NCI-H2227 (cell line): Measurements from ENCODE around the gene CDC42EP4.

Source experiments
- DNase-seq: peaks from one replicate; lab custom pipeline; 2025; ENCODE audit not compliant: unreplicated experiment; lab: John Stamatoyannopoulos, UW

Gene CDC42EP4

GRCh38 chr17:73311781-73312641, at the start of gene CDC42EP4:
TSS of gene CDC42EP4 (minus strand) at chr17:73312001. CDS start at chr17:73286500, 25,501 bp downstream.
- peak; percentile 92 for DNase-seq

DNA sequence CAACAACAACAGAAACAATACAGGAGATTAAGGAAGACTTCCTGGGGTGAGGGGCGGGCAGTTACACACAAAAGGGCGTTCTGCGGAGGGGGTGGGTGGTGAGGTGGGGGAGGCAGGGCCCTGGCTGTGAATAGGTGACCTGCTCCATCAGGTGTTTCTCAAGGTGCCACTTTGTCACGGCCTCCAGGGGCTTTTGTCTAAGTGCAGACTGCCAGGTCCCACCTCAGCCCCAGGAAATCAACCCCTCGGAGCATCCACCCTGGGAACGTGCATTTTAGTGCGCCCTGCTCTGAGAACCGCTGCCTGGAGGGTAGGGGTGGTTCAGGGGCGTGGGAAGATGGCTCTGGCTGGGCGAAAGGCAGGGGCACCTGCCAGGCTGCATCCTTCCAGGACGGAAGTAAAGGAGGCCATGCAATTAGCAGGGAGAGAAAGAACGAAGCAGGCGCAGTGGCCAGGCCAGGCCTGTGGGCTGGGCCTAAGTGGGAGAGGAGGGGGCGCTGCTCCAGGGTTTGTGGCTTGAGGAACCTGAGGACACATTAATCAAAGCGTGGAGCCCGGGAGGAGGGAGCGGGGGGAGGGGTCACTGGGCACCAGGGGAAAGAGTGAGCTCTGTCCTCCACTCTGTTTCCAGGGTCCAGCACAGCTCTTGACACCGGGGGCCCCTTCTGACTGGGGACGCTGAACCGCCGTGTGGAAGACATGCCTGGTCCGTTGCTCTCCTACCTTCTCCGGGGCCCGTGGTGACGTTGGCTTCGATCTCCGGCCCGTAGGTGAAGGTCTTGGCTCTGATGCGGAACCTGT, 49.4 kb upstream of the CDC42EP4 start:
- DNase-seq, result peak; percentile 50

DNA sequence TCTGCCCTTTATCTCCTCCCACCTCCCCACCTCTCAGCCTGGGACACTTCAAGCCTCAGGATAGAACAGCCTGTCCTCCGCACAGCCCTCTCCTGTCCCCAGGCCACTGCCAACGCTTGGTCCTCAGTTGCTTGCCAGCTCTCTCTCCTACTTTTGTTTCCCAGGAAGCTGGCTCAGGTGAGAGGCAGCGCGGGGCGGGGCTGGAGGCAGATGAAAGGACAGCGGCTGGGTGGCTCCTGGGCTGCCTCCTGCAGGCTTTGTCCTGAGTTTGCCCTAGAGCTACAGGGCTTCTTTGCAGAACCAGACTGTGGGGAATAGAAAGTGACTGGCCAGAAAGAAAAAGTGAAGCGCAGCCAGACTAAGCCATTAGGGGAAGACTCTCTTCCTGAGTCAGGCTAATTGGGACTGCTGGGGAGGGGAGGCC, 48.2 kb upstream of the CDC42EP4 start:
- DNase-seq, result no peak

- no peak for DNase-seq
Measured at GRCh38 chr17:73359352-73359751, 47.6 kb upstream of the CDC42EP4 start.

- DNase-seq, result no peak
Measured at GRCh38 chr17:73358668-73359067, 46.9 kb upstream of the CDC42EP4 start.

- no peak for DNase-seq
Measured at GRCh38 chr17:73357981-73358380, 46.2 kb upstream of the CDC42EP4 start.

GRCh38 chr17:73357318-73357717, 45.5 kb upstream of the CDC42EP4 start:
- no peak for DNase-seq

- DNase-seq, result no peak
Measured at GRCh38 chr17:73356561-73357170, 44.9 kb upstream of the CDC42EP4 start.

- no peak for DNase-seq
Measured at GRCh38 chr17:73354423-73355284, 42.9 kb upstream of the CDC42EP4 start.

GRCh38 chr17:73352261-73352660, 40.5 kb upstream of the CDC42EP4 start:
- no peak for DNase-seq

DNA sequence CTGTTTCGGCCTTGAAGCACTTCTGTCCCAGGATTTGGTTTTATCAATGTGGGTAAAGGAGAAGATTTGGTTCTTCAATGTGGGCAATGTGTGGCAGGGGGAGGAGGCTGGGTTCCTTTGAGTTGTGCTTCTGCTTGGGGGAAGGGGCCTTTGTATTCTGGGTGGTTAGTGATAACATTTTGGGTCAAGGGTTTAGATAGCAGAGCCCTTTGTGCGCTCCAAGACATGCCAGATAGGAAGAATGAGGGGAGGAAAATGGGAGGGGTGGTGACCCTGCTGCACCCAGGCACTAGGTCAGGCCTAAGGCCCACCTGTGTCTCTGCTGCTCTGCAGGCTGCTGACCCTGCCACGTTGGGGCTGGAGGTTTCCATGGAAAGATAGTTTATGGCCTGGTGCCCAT, 40.0 kb upstream of the CDC42EP4 start:
- DNase-seq, result no peak

DNA sequence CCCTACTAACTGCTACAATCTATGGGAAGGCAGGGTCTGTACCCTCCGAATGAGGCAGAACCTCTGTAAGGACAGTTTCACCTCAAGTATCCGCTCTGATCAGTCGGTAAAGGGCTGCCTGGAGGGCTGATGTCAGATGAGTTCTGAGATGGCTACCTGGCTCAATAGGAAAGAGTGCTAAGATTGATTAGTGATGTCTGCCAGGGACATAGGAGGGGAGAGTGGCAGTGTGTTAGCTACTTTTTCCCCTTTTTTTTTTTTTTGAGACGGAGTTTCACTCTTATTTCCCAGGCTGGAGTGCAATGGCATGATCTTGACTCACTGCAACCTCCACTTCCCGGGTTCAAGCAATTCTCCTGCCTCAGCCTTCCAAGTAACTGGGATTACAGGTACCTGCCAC, 39.1 kb upstream of the CDC42EP4 start:
- DNase-seq, result no peak

DNA sequence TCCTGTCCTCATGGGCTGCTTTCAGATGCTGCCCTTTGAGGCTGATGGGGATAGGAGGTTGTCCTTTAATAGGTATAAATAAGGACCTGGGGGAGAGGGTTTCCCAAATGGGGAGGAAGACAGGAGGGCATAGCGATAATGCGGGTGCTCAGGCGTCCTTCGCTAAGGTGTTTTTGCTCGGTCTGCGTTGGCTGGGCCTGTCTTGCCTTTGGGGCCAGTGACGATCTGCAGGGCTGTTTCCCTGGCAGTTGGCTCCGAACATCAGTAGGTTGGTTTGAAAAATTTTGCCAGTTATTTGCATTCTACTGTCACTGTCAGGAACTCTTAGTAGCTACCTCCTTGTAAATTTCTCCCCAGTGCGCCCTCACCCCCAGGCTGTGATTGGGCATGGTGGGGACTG, 37.8 kb upstream of the CDC42EP4 start:
- DNase-seq, result no peak

DNA sequence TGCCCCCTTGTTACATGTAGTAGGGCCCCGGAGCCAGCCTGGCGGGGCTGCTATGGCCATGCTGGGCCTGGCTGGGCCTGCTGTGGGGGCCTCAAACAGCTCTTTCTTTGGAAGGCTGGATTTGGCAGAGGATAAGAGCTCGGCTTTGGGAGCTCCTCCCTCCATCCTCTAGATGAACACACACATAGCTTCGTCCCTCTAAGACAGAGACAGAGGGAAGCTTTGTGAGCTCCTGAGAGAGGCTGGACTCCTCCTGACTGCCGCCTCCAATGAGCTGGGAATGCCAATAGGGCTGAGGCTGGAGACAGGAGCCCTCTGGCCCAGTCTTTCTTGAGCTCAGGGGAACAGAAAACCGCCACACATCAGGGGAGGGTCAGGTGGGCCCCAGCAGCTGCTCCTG, 37.3 kb upstream of the CDC42EP4 start:
- DNase-seq, result peak; percentile 15

GRCh38 chr17:73348829-73349095, 37.0 kb upstream of the CDC42EP4 start:
- DNase-seq, result no peak

GRCh38 chr17:73348018-73348828, 36.4 kb upstream of the CDC42EP4 start:
- no peak for DNase-seq

- DNase-seq, result no peak
Measured at GRCh38 chr17:73347351-73347750, 35.5 kb upstream of the CDC42EP4 start.

- no peak for DNase-seq
Measured at GRCh38 chr17:73346501-73347162, 34.8 kb upstream of the CDC42EP4 start.

DNA sequence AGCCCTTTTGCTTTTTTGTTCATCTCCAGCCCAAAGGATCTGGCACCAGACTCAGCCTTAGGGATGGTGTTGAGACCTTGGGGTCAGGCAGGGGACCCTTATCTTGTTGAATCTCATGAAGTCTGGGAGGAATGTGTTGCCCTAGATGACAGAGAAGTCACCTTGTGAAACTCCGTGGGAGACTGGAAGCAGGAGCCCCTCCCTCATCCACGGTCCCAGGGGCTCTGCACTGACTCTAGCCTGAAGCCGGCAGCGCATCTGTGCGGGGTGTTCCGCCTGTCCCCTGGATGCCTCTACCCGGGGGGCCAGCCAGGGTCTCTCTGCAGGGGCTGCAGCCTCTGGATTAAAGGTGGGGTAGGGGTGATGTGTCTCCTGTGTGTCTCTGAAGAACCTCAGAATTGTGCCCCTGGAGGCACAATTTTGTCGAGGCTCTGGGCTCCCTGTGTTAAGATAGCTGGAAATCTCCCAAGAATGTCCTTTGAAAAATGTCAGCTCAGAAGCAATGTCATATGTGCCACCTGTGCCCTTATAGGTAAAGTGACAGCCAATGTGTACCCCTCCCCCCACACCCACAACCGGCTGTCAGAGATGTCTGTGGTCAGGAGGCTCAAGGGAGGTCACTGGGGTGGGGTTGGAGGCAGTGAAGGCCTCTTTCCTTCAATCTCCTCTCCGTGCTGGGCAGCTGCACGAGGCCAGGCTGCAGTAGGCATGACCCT, 32.1 kb upstream of the CDC42EP4 start:
- no peak for DNase-seq
